ACC112 (cell line): ENCODE data around the gene VN1R2.
"Not testable (repeated sequence)": the region's sequence is repeated elsewhere in the genome, so short reads cannot be mapped to it uniquely, and the experiment has no call there.

ENCODE experiments used
- H2AFZ ChIP-seq: fragments of 200-600 bp; sonication (generic); one replicate; pipeline ENCODE4 v1.6.0; 2017; ENCODE audit warnings: antibody characterized with exemption, low read length; ENCODE audit not compliant: unreplicated experiment
- H3K27ac ChIP-seq: fragments of 200-600 bp; sonication (generic); 2 replicates; pipeline ENCODE4 v1.5.1; 2014; ENCODE audit warnings: low read depth, mild to moderate bottlenecking, antibody characterized with exemption, low read length, moderate library complexity
- H3K27me3 ChIP-seq: fragments of 200-600 bp; sonication (generic); 2 replicates; pipeline ENCODE4 v1.6.1; 2014; ENCODE audit warnings: mild to moderate bottlenecking, antibody characterized with exemption, low read length, moderate library complexity, mixed read lengths; ENCODE audit not compliant: insufficient read depth
- H3K36me3 ChIP-seq: fragments of 200-600 bp; sonication (generic); 2 replicates; pipeline ENCODE4 v1.6.1; 2016; ENCODE audit warnings: mild to moderate bottlenecking, antibody characterized with exemption, low read length, moderate library complexity, mixed read lengths; ENCODE audit not compliant: insufficient read depth
- H3K4me1 ChIP-seq: fragments of 200-600 bp; sonication (generic); one replicate; pipeline ENCODE4 v1.6.1; 2016; ENCODE audit warnings: low read length, mixed read lengths; ENCODE audit not compliant: insufficient read depth, unreplicated experiment, control insufficient read depth
- H3K4me3 ChIP-seq: fragments of 200-600 bp; sonication (generic); 2 replicates; pipeline ENCODE4 v1.5.1; 2014; ENCODE audit warnings: mild to moderate bottlenecking, low read depth, low read length
- H3K79me2 ChIP-seq: fragments of 200-600 bp; sonication (generic); one replicate; pipeline ENCODE4 v1.6.0; 2016; ENCODE audit warnings: low read length; ENCODE audit not compliant: control insufficient read depth, unreplicated experiment, insufficient read depth

The VN1R2 gene

DNA sequence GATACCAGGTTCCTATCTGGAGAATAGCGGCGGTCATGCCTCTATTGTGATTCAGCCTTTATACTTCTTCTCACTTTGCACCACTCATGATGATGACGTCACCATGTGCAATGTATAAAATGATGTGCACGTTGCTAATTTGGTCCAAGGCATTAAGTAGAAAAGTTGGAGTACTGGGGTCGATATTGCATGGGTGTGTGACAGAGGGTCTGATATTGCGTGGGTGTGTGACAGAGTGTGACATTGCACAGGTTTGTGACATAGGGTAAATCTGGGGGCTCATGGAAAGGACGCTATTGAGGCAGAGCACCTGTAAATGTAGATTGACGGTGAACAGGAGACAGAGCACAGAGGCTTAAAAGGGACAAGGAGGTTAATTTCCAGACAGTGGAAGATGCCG, 14.0 kb downstream of the VN1R2 start:
- no peak overlapping the region for H3K4me3 ChIP-seq
- no peak overlapping the region for H2AFZ ChIP-seq
- peaks cover 11% of the 10 kb centered on the region for H3K27me3 ChIP-seq
- H3K79me2 ChIP-seq, result no peaks in the 10 kb centered on the region
- H3K4me1 ChIP-seq, result no peaks in the 10 kb centered on the region
- no peak overlapping the region for H3K27ac ChIP-seq
- no peaks in the 10 kb centered on the region for H3K36me3 ChIP-seq

DNA sequence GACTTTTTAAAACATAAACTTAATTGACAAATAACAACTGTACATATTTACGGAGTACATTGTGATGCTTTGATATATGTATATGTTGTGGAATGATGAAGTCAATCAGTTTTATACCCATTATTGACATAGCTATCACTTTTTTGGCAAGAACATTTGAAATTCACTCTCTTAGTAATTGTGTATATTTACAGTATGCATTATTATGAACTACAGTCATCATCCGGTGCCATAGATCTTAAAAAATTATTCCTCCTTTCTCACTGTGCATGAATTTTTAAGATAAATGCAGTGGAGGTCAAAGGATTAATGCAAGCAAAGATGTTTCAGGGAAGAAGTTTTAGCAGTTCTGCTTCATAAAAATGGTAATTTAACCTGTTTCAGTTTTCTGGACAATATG, 17.4 kb downstream of the VN1R2 start:
- Histone ChIP-seq H3K4me1 (no peaks in the 10 kb centered on the region), H2AFZ (no peak overlapping the region), H3K79me2 (no peaks in the 10 kb centered on the region), H3K4me3 (no peak overlapping the region), H3K27ac (no peak overlapping the region), H3K27me3 (peaks cover 22% of the 10 kb centered on the region), H3K36me3 (no peaks in the 10 kb centered on the region)

DNA sequence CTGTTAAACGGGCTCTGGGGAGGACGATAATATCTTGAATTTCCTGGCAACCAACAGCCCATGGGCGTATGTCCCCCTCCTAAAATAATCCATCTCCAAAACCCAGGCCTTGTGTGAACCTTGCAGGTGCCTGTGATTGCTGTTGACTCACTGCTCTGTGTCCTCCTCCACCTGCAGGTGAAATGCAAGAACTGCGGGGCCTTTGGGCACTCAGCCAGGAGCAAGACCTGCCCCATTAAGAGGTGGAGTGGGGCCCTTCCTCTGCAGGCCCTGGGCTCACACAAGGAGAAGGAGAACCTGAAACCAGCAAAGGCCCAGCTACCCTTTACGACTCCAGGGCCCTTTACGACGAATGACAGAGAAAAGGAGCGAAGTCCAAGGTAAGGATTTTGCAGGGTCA, 23.9 kb downstream of the VN1R2 start:
- not testable (repeated sequence) for H2AFZ ChIP-seq, H3K36me3 ChIP-seq

GRCh38 chr19:53285087-53285486, 27.0 kb downstream of the VN1R2 start:
- Histone ChIP-seq H3K79me2 (no peaks in the 10 kb centered on the region), H2AFZ (no peak overlapping the region), H3K27ac (no peak overlapping the region), H3K27me3 (no peaks in the 10 kb centered on the region), H3K4me3 (no peak overlapping the region), H3K36me3 (no peaks in the 10 kb centered on the region), H3K4me1 (no peaks in the 10 kb centered on the region)

More for the DNA sequence above, 23.9 kb downstream of the VN1R2 start:
- not testable (repeated sequence) for H3K4me1 ChIP-seq, H3K4me3 ChIP-seq, H3K79me2 ChIP-seq, H3K27ac ChIP-seq
- peaks cover 12% of the 10 kb centered on the region for H3K27me3 ChIP-seq

DNA sequence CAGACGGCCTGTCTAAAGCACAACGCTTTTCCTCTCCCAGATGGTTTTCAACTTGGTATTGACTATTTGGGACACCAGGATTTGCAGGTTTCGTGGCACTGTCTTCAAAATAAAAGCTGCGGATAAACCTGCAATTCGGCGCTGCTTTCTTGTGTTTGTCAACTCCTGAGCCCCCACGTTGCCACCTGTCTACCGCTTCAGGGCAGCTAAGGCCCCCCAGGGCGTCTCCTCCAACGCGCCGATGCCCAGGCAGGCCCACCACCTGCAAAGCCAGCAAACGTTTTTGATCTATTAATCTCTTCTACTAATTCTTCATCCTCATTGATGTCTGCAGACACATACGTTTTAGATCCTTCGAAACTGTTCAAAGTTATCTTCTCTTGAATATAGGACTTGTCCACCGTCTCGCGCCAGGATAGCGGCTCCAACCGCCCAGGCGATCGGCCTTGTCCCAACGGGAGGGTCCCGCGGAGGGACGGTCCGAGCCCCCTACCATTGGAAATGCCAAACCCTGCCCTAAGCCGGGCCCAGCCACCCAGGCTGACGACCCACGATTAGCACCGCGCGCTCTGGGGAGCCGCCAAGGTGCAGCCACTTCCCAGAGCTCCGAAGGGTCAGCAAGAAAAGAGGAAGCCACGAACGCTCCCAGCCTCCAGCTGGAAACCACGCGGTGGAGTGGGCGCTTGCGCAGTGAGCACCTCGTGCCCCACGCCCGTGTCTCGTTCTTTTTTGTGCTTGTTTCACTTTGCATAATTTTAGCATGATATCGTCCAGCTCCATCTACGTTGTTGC, 32.9 kb downstream of the VN1R2 start:
- Histone ChIP-seq H3K4me3 (no peak overlapping the region), H3K36me3 (no peaks in the 10 kb centered on the region), H3K27ac (no peak overlapping the region), H3K27me3 (no peaks in the 10 kb centered on the region), H3K4me1 (no peaks in the 10 kb centered on the region), H2AFZ (no peak overlapping the region), H3K79me2 (no peaks in the 10 kb centered on the region)

DNA sequence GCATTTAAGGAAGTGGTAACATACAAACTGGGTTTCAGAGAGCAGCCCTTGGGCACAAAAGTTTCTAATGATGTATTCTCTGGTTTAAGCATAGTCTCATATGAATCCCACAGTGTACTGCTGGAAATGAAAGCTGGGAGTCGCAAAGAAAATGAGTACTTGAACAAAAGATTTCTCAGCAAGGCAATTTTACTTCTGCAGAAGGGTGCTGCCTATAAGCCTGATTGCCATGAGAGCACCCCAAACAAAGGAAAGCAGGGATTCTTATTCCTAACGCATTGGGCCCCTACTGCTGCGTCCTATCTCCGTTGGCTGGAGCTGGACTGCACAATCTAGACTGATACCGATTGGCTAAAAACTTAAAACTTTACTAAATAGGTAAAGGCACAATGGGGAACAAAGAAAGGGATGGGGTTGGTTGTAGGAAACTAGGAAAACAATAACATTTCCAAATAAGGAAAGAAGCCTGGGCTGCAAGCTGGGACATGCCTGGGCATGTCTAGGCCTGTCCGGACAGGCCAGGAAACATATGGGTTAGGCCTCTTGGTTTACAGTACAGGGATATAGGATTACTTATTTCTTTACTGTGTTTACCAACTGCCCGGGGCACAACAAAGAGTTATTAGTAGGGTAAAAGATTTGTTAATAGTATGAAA, 36.8 kb downstream of the VN1R2 start:
- no peaks in the 10 kb centered on the region for H3K27me3 ChIP-seq
- no peaks in the 10 kb centered on the region for H3K36me3 ChIP-seq
- no peaks in the 10 kb centered on the region for H3K4me1 ChIP-seq
- H2AFZ ChIP-seq, result no peak overlapping the region
- H3K4me3 ChIP-seq, result no peak overlapping the region
- H3K27ac ChIP-seq, result no peak overlapping the region
- no peaks in the 10 kb centered on the region for H3K79me2 ChIP-seq

DNA sequence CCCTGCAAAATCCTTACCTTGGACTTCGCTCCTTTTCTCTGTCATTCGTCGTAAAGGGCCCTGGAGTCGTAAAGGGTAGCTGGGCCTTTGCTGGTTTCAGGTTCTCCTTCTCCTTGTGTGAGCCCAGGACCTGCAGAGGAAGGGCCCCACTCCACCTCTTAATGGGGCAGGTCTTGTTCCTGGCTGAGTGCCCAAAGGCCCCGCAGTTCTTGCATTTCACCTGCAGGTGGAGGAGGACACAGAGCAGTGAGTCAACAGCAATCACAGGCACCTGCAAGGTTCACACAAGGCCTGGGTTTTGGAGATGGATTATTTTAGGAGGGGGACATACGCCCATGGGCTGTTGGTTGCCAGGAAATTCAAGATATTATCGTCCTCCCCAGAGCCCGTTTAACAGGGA, 43.2 kb downstream of the VN1R2 start:
- not testable (repeated sequence) for H3K36me3 ChIP-seq, H3K4me1 ChIP-seq, H3K27ac ChIP-seq, H3K79me2 ChIP-seq, H2AFZ ChIP-seq, H3K4me3 ChIP-seq
- H3K27me3 ChIP-seq, result peaks cover 21% of the 10 kb centered on the region

GRCh38 chr19:53308339-53308811, 50.3 kb downstream of the VN1R2 start:
- Histone ChIP-seq H3K4me3 (0 out of 2 replicates have a peak overlapping the region, but pooled peaks have one; percentile 48), H3K79me2 (no peaks in the 10 kb centered on the region), H3K27ac (no peak overlapping the region), H3K4me1 (no peaks in the 10 kb centered on the region), H2AFZ (no peak overlapping the region), H3K36me3 (no peaks in the 10 kb centered on the region), H3K27me3 (peaks cover 63% of the 10 kb centered on the region)
